HG03066 (cell line): ENCODE measurements around the gene EPS15.

ENCODE experiments used
- ATAC-seq: cut with Tn5 transposase; IDR thresholded peaks from one replicate; pipeline ENCODE4 v1.9.1; 2021; ENCODE audit warnings: low read depth; ENCODE audit not compliant: unreplicated experiment

Gene EPS15

DNA sequence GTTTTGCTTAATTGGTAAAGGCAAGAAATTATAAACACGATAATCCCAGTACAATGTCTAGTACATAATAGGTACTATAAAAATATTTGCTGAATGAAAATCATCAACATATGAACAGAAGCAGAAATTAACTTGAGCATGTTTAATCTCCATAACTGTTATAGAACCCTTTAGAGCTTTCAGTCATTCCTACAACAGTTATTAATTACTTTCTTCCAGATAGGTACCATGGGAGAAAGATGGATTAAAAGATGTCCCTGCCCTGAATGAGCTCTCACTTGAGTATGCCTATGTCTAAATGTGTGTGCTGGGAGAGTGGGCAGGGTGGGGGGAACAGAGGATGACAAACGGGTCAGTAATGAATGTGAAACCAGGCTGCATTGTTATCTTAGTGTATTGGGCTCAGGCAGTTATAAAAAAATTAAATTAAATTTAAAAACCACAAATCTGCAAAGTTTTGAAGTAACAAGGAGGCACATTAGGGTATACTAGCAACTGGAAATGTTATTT lies 2.4 kb downstream of the EPS15 start:
- ATAC-seq: no peak

GRCh38 chr1:51515982-51516648 lies 3.0 kb downstream of the EPS15 start:
- no peak for ATAC-seq

DNA sequence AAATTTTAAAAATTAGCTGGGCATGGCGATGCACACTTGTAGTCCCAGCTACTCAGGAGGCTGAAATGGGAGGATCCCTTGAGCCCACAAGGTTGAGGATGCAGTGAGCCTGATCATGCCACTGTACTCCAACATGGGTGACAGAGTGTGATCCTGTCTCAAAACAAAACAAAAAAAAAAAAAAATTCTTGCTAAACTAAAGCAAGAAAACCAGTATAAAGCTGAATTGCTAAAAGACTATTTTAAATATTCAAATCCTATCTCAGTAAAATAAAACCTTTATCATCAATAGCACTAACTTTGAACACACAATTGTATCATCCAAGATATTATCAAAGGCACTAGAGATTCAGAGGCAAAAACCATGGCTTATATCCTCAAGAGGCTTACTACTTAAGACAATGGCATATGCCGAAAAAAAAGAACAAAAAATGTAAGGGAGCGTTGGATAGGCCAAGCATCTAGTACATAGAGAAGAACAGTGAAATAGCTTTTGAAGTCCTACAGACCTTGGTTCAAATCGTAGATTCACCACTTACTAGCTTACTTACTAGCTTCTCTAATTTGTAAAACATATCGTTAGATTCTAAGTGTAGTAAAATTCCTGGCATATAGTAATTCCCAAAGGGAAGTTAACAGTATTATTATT lies 3.6 kb downstream of the EPS15 start:
- no peak for ATAC-seq

DNA sequence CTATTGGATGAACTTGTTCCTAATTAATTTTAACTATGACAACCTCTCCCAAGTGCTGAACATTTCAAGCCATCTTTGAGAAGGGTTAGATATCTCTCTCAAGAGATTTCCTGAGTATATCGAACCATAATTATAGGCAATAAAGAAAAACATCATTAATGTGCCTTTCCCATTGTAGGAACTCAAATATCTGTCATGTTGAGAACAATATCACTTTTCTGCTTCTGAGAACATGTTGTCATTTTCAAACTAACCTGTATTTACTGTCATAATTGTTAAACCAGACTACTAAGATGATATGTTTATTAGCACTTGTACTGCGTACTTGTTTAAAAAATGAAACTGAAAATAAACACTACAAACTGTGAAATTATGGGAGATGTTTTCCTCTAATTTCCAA lies 4.3 kb downstream of the EPS15 start:
- no peak for ATAC-seq

- no peak for ATAC-seq
Measured at GRCh38 chr1:51512606-51513005, 6.5 kb downstream of the EPS15 start.

- no peak for ATAC-seq
Measured at GRCh38 chr1:51512120-51512519, 6.9 kb downstream of the EPS15 start.

GRCh38 chr1:51509773-51510172 lies 9.3 kb downstream of the EPS15 start:
- ATAC-seq: no peak

DNA sequence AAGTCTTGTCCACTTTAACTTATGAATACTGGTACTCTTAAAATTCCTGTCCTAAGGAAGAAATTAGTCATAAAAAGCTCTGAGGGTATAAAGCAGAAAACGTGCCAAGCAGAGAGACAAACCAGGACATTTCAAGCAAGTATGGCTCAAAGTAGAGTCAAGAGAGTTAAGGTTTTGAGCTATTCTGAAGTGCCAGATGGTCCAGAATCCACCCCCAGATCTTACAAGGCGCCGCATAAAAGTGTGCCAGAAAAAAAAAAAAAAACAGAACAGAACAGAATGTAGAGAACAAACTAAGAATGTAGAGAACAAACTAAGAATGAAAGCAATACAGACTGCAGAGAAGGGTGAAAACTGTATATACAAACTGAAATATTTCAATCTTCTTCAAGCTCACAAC lies 12.5 kb downstream of the EPS15 start:
- no peak for ATAC-seq

DNA sequence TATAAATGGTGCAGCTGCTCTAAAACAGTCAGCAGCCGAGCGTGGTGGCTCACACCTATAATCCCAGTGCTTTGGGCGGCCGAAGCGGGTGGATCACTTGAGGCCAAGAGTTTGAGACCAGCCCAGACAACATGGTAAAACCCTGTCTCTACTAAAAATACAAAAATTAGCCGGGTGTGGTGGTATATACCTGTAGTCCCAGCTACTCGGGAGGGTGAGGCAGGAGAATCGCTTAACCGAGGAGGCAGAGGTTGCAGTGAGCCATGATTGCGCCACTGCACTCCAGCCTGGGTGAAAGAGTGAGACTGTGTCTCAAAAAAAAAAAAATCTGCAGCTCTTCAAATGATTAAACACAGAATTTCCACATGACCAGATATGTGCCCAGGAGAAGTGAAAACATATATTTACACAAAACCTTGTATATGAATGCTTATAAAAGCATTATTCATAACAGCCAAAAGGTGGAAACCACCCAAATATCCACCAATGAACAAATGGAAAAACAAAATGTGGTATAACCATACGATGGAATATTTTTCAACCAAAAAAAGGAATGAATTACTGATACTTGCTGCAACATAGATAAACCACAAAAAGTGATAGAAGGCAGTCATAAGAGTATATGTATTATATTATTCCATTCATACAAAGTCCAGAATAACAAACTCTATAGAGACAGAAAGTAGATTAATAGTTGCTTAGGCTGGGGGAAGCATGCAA lies 14.1 kb downstream of the EPS15 start:
- peak; percentile 46 for ATAC-seq

GRCh38 chr1:51501218-51501630 lies 17.8 kb downstream of the EPS15 start:
- ATAC-seq: peak; percentile 55

DNA sequence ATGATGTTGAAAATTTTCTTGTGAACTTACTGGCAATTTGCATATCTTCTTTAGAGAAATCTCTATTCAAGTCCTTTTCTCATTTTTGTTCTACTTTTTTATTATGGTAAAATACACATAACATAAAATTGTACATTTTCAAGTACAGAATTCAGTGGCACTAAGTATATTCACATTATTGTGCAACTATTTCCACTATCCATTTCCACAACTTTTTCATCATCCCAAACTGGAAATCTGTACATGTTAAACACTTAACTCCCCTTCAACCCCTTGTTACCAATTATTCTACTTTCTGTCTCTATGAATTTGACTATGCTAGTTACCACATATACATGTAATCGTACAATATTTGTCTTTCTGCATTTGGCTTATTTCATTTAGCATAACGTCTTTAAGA lies 19.4 kb downstream of the EPS15 start:
- ATAC-seq: no peak

GRCh38 chr1:51498924-51499323 lies 20.1 kb downstream of the EPS15 start:
- ATAC-seq: no peak

DNA sequence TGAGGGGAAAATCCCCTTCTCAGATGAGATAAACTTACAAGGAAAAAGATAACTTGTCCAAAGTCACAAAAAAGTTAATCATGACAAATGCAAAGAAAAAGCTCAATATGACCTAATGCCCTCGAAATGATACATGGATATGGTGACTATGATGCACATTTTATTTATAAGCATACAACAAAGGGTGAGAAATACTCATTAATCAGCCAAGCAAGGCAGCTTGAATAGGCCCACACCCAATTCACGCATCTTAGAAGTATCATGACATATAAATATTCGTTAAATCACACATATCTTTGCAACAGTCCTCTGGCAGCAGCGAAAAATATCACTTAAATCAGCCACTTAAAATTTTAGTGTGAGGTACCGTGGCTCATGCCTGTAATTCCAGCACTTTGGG lies 21.7 kb downstream of the EPS15 start:
- ATAC-seq: no peak

- ATAC-seq: no peak
Measured at GRCh38 chr1:51494138-51494830, 24.8 kb downstream of the EPS15 start.

GRCh38 chr1:51491166-51491981 lies 27.7 kb downstream of the EPS15 start:
- ATAC-seq: peak; percentile 67

DNA sequence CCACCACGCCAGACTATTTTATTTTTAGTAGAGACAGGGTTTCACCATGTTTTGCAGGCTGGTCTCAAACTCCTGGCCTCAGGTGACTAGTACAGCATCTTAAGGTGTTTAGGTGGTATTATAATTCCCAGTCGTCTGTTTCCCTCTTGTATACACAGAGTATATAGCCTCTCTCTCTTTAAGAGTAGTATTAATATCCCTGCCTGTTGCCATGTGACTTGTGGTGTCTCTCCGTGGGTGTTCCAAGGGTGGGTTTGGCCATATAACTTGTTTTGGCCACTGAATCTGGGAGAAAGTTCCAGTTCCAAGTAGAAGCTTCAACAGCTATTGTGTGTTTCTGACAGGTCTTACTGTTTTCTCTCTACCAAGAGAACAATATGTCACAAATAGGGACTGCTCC lies 29.6 kb downstream of the EPS15 start:
- no peak for ATAC-seq

GRCh38 chr1:51488372-51489050 lies 30.6 kb downstream of the EPS15 start:
- ATAC-seq: no peak

- ATAC-seq: no peak
Measured at GRCh38 chr1:51487628-51488027, 31.4 kb downstream of the EPS15 start.

DNA sequence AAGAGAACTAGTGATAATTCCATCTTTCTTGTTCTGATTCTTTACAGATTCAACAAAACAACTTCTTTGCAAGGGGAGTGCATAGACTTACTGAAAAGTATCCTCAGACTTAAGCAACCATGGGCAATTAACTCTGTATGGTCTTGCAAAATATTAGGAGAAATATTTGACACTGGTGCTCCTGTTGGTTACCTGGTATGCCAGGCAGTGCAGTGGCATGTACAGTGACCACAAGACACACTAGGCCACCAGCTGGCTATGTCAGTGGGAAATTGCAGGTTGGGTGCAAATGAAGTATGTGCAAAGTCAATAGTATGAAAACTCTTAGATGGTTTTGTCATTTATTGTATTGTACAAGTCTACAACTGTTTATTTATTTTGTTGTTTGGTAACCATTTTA lies 34.5 kb downstream of the EPS15 start:
- ATAC-seq: no peak

DNA sequence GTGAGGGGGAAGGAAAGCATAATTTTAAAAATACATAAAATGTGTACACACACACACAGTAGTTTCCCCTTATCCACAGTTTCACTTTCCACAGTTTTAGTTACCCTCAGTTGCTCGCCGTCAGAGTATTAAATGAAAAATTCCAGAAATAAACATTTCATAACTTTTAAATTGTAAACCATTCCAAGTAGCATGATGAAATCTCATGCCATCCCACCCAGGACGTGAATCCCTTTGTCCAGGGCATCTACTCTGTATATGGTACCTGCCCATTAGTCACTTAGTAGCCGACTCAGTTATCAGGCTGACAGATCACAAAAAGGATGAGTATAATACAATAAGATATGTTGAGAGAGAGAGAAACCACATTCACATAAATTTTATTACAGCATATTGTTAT lies 36.2 kb downstream of the EPS15 start:
- ATAC-seq: no peak
